GM12874 (cell line): Measurements from ENCODE around the gene NOSTRIN.

Source experiments
- CTCF ChIP-seq: IDR thresholded peaks from 2 replicates; pipeline ENCODE4 v1.5.1; 2011; ENCODE audit warnings: low read depth, mild to moderate bottlenecking, control low read depth, low read length, moderate library complexity; ENCODE audit not compliant: insufficient read depth

Gene NOSTRIN

DNA sequence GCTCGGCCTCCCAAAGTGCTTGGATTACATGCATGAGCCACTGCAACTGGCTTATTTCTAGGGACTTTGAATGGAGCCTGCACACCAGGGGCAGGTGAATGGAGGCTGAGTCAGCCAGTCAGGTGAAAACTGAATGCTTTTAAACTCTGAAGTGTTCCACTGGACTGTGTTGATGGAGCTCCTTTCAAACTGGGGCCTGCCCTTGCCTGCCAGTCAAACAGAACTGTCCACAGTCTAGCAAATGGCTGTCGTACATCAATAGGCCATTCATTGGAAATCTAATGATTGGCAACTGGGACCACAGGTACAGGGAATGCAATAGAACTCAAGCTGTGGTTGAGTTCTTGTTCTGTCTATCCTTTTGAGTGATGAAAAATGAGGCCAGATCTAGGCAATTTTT, 966 bp upstream of the NOSTRIN start:
- no peak for TF ChIP-seq CTCF

GRCh38 chr2:168802859-168803725, 655 bp downstream of the NOSTRIN start:
- TF ChIP-seq CTCF = no peak

DNA sequence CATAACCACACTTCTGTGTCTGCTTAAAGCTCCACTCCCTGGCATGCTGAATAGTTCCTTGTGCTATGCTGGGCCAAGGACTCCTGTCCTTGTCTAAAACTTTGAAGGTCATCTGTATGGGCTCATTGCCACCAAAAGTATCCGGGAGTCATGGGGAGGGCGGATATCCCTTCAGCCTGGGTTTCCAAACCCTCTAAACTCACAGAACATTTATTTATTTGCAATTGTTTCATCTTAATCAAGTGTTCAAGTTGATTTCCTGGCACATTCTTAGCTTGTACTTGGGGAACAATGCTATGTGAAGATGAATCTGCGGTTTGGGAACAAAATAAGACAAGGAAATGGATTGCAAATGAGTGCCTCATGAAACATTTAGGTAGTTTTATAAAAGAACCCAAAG, 1.8 kb downstream of the NOSTRIN start:
- TF ChIP-seq CTCF = no peak

DNA sequence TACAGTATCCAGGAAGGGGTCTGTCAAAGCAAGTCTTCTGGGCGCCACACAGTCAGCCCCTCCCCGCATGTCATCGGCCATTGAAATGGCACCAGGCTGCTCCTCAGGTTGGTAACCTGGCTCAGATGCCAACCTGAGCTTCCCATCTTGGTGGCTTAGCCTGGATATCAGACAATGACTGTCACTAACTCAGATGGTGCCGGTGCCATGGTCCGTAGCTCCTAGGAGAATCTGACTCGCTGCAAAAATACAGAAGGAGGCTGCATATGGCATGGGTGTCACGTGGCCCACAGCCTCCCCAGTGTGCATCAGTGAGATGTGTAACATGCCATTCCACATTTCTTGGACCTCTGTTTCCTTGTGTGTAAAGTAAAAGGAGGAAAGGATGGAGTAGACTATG, 3.2 kb downstream of the NOSTRIN start:
- TF ChIP-seq CTCF = no peak

GRCh38 chr2:168809537-168809936, 7.1 kb downstream of the NOSTRIN start:
- TF ChIP-seq CTCF = no peak

- TF ChIP-seq CTCF = no peak
These were observed 7.8 kb downstream of the NOSTRIN start for GRCh38 chr2:168810235-168810634.

DNA sequence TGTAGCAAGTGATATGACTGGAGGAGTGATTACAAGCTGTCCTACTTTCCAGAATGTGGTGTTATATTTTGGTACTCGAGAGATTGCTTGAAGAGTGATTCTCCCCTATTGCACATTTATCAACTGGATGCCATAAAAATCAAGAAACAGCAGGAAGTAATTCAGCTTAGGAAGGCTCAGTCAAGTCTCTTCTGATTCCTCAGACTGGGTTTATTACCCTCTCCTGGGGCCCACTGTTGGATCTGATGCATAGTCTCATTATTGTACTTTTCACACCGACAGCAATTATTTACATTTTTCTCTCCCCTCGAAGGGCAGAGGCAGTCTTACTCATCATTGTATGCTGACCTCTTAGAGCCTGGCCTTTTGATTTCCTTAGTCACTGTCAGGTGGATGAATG, 9.3 kb downstream of the NOSTRIN start:
- no peak for TF ChIP-seq CTCF
